ENCODE measurements around the gene ERRFI1.

The ERRFI1 gene

DNA sequence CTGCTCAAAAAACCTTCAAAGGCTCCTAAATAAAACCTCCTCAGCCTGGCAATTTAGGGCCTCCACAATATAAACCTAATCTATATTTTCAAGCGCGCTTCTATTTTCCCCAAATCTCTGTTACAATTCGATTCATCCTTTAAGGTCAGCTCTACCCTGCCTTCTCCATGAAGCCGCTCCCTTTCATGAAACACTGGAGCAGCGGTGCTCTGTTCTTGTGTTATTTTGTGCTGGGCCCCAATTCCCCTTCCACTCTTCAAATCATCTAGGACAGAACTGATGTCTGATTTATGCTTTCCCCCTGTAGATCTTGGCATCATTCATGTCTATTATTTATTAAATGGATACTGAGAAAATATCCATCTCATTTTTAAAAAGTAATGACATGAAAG lies 6.9 kb downstream of the ERRFI1 start:
- no peak for DNase-seq (ENCODE audit: low read depth in 2 of 2, low spot score in 1 of 2)

DNA sequence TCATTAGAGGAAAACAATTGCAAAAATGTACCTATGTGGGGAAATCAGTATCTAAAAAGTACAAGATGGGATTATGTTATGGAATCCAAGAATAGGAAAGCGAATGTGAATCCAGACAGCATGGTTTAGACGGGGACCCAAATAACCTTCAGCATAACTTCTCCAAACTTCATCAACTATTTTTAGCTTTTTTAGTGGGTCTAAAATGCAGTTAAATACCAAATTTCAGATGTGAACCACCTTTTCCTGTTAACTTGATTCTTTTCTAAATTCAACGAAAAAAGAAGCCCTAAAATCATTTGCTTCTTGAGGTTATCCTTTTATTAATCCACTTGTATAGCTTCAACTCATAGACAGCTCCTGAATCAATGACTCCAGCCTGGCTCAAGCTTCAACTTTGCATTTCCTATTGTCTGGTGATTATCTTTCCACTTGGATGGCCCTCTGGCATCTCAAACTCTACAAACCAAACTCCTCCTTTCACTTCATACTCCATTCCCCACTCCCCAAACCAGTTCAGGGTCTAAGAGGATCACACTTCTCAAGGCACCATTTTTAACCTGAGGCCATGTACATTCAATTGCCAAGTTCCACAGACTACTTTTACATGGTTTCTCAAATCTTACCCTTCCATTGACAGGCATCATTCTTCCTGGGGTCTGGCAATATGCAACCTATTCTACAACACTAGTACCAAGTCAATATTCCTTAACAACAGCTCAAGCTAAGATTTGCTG lies 7.4 kb downstream of the ERRFI1 start:
- DNase-seq (ENCODE audit: low read depth in 2 of 2, low spot score in 1 of 2), result no peak

DNA sequence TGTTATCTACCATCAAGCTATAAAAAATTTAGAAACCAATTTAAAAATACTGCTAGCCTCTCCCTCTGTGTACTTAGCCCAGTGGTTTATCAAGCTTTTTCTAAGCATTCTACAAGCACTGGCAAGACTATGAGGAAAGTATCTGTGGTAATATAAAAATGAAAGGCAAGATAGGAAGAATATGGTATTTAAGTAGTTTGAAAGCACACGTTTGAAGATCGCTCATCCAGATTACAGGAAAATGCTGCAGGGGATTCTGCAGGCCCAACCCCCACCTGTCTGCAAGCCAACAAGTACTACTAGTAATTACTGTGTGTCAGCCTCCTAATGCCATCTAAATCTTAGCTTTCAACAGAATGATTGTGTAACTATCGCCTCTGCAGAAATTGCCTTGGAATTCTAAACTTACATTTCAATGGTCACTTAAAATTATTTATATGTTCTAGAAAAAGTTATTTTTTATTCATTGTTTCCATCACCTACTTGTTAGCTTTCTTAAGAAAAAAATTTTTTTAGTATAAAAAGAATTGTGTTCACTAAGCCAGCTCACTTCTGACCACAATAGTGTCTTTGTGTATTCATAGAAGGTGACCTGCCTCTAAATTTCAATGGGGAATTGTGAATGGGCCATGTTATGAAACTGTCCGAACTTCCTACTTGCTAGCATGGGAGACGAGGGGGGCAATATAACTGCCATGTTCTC lies 8.5 kb downstream of the ERRFI1 start:
- DNase-seq (ENCODE audit: low read depth in 2 of 2, low spot score in 1 of 2), result no peak

DNA sequence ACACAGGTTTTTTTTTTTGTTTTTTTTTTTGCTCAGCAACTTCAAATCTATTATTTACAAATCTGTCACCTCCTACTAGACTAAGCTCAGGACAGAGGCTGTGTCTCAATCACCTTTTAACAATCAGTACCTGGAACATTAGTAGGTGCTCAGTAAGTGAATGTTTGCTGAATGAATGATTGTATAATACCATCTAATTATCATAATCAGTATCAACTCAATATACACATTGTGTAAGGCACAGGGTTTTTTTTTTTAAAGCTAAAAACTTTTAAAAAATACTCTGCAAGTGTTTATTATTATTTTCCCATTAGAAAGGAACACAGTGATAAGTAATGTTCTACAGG lies 9.2 kb downstream of the ERRFI1 start:
- DNase-seq (ENCODE audit: low read depth in 2 of 2, low spot score in 1 of 2), result no peak

DNA sequence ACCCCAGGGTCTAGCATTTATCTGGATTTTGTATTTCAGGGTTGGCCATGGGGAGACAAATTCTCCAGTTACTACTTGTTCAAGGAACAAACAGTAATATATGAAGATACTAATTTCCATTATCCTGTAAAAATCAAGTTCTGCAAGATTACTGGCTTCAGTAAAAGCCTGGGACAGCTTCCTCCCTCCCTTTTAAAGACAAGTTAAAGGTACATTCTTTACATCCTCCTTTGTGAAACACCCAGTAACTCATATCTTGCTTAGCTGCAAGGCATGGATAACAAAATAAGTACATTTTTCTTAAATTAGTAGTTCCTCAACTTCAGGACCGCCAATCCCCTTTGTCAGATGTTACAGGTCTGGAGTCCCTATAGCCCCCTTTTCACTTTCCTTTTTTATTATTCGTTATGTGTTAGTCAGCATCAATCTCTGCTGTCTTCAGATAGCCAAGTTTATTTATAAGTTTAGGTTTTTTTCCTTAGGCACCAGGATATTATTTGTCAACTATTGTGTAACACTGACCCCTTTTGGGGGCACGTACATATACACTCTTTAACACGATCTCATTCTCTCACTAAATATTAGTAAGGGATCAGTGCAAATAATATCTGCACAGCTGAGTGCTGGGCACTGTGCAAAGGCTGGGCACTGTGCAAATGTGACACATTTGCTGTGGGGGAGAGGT lies 9.8 kb downstream of the ERRFI1 start:
- DNase-seq (ENCODE audit: low read depth in 2 of 2, low spot score in 1 of 2), result no peak

DNA sequence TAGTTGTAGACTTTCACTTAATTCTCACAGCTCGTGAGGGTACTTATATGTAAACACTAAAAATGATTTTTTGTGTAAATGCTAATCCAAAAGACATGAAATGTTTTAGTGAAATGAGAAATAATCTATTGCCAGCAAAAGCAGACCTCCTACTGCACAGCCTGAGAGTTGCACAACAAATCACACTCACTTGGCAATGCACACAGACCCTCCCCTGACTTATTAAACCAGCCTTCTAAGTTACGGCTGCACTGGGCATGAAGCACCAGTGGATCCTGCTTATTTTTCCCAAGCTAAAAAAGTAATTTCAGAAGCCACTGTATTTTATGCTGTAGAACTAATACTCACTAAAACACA lies 10.3 kb downstream of the ERRFI1 start:
- no peak for DNase-seq (ENCODE audit: low read depth in 2 of 2, low spot score in 1 of 2)

DNA sequence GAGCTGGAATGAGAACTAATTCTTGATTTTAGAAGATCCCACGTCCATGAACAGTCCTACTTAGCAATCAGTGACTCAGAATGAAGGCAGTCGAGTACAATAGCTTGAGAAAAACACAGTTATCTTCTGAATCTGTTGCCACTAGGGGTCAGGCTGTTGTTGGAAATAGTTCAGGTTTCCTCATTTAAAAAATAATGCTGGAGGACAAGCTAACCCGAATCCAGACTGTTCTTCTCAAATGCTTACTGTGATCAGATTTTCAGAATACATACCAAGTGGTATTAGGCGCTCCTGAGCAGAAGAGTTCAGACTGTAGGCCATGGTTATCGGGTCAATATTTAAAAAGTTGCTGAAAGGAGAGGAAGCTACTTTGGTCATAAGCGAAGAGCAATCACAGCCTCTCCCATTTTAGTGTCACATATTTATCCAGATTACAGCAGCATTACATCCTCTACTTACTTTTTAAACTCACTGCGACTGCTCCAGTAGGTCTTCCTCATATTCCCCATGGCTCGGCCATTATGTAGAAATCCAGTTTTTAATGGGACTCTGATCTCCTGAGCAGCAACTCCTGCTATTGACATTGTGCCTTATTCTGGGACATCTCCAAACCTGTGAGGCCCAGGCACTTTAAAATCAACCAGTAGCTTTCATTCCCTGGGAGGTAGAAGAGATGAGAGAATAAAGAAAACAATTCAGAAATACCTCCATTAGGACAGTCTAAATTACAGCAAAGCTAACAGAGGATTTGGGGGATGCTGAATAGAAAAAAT lies 10.9 kb downstream of the ERRFI1 start:
- no peak for DNase-seq (ENCODE audit: low read depth in 2 of 2, low spot score in 1 of 2)

DNA sequence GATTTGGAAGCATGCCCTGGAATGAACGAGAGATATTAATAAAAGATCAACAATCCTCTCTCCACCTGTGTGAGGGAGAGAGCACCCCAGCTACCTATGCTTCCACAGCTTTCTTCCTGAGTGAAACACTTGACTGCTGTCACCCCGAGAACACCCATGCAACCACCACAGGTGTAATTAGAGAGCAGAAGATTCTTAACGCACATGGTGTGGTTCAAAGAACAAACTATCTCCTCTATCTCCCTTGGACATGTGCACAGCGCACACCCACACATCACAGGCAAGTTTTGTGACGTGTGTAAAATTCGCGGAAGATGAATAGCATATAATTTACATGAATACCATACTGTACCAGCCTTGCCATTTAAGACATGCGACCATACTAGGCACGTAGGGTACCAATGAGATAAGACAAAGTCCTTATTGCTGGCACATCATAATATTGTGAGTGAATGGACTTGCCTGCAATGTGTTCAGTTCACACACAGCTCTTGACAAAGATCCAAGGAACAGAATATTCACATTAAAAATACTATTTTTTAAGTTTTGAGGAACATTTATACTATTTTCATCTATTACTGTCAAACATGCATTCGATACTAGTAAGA lies 11.6 kb downstream of the ERRFI1 start:
- no peak for DNase-seq (ENCODE audit: low read depth in 2 of 2, low spot score in 1 of 2)

DNA sequence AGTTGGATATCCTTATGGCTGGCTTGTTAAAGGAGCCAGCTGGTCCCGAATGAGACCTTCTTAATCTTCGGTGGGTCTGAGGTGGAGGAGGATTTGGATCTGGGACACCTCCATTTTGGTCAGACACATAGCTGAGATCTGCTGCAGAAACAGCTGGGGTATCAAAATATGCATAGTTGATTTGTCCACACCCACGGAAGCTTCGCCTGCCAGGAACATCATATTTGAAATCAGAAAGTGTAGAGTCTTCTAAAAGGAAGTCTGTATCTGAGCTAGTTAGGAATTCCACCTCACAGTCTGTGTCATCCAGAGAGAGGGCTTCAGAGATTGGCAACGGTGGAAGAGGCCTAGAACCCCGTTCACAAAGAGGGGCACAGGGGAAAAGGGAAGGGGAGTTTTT lies 12.3 kb downstream of the ERRFI1 start:
- no peak for DNase-seq (ENCODE audit: low read depth in 2 of 2, low spot score in 1 of 2)

DNA sequence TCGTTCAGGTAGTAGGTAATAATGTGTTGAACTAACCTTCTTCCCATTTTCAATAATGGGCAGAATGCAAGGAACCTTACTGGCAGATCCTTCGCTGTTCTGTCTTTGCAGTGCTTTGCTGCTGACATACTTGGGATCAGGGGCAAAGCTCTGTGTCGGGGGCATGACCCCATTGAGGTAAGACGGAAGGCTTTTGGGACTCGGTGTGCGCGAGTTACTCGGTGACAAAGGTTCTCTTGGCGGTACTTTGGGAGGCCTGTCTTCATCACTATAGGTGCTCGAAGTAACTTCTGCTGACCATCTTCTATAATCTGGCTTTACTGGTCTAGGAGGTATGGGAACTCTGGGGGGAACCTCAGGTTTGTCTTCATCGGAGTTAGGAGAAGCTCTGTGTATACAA lies 12.7 kb downstream of the ERRFI1 start:
- no peak for DNase-seq (ENCODE audit: low read depth in 2 of 2, low spot score in 1 of 2)

DNA sequence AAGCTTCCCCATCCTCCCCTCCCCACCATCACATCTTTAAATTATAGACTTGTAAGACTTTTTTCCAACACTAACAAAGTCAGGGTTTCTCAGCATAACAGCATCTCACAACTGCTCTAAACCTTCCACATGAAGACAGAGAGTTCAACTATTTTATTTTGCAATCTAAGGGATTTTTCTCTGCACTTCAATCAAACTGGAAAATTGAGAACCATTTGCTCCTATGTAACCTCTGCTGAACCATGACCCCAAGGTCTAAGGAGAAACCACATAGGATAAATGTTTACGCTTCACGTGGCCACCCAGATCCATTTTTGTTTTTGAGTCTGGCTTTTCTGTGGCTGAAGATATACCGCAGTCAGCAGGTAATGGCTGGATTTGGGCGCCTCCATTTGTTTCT lies 13.2 kb downstream of the ERRFI1 start:
- DNase-seq (ENCODE audit: low read depth in 2 of 2, low spot score in 1 of 2), result no peak

DNA sequence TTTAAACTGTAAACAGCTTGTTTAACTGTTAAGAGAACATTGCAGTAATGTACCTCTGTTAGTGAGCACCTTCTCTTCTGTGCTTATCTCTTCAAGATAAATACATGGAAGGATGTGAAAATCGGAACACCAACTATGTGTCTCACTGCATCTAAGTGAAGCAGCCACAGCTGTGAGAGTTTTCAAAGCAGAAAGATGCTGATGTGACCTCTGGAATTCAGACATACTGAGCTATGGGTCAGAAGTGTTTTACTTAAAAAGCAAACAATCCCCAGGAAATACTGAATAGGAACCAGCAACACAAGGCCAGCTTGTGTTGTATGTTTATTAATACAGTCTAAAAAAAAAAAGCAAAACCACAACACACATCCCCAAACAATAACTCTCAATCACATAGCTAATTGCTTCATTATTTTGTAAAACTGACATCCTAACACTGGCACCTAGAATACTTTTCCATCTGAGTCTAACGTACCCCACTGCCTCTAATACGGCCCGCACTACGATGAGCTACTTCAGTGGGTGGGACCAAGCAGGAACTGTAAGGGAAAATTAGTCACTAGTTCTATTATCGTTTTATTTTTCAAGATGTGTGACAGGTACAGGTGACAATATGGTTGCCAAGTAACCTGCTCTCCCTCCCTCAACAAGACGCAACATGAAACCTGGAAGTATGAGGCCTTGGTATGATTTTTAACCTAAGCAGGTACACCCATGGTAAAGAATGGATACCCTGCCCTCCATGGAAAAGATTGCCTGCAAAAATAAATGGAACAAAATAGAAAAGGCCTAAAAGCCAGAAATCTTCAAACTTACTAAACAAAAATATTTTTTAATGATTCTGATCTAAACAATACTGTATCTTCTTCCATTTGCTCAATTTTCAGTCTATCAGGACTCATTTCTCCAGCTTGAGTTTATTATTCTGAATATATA lies 13.9 kb downstream of the ERRFI1 start:
- DNase-seq (ENCODE audit: low read depth in 2 of 2, low spot score in 1 of 2), result no peak

DNA sequence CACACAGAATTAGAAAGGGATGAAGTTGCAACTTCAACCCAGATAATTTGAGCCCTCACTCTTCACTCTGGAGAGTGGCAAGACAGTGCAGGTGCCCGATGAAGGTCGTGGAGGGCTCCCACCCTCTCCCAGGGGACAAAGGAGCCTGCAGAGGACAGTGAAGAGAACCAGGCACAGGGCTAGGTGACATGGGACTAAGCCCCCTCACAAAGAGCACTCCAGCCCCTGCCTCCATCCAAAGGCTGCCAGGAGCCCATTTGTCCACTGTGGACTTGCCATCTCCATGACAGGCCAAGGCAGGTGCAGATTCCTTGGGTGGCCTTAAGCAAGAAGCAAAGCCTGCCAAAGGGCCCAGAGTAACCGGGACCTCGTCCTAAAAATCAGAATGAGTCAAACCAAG lies 15.1 kb downstream of the ERRFI1 start:
- no peak for DNase-seq (ENCODE audit: low read depth in 2 of 2, low spot score in 1 of 2)

DNA sequence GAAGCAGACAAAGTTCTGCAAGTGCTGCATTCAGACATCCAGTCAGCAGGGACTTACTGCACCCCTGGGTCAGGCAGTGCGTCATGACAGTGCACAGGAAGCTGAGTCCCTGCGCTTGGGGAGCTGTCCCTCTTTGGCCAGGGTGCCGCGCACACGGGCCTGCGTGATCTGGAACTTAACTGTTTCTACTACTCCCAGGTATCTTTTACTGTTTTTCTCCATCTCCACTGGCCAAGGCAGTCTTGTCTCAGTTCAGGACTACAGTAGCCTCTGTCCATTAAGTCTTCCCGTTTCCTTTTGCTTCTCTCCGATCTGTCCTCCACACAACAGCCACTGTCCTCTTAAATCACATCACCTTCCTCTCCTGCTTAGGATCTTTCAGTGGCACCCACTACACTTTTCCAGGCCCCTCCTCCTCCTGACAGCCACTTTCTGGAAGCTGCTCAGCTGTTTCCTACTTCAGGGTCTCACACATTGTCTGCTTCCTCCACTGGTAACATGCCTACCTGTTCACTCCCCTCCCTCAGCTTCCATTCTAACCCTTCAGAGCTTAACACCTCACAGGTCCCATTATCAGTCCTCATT lies 15.9 kb downstream of the ERRFI1 start:
- no peak for DNase-seq (ENCODE audit: low read depth in 2 of 2, low spot score in 1 of 2)

DNA sequence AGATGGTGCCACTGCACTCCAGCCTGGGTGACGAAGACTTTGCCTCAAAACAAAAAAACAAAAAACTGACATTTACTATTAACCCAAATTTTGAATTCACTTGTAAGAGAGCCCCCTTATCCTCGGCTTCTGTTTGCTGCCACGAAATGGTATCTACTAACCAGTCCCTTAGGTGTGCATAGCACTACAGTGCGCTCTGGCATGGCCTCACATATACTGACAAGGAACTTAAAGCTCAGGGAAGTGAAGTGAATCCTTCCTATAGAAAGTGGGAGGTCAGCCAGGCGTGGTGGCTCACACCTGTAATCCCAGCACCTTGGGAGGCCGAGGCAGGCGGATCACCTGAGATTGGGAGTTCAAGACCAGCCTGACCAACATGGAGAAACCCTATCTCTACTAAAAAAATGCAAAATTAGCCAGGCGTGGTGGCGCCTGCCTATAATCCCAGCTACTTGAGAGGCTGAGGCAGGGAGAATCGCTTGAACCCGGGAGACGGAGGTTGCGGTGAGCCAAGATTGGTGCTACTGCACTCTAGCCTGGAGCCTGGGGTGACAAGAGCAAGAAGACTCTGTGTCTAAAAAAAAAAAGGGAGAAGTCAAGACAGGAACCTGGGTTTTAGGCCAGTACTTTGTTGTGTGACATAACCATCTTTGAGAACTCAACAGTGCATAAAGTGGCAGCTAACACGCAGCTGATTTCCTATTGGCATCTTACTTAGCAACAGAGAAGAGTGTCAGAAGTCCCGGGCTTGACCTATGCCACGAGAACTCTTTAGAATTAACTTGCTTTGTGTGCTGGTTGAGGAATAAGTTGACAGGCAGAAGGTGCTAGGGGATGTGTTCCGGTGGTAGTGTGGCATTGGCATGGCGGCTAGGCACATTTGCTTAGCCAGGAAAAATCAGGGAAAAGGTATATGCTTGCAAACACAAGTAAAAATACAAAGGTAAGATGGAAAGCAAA lies 16.8 kb downstream of the ERRFI1 start:
- no peak for DNase-seq (ENCODE audit: low read depth in 2 of 2, low spot score in 1 of 2)

DNA sequence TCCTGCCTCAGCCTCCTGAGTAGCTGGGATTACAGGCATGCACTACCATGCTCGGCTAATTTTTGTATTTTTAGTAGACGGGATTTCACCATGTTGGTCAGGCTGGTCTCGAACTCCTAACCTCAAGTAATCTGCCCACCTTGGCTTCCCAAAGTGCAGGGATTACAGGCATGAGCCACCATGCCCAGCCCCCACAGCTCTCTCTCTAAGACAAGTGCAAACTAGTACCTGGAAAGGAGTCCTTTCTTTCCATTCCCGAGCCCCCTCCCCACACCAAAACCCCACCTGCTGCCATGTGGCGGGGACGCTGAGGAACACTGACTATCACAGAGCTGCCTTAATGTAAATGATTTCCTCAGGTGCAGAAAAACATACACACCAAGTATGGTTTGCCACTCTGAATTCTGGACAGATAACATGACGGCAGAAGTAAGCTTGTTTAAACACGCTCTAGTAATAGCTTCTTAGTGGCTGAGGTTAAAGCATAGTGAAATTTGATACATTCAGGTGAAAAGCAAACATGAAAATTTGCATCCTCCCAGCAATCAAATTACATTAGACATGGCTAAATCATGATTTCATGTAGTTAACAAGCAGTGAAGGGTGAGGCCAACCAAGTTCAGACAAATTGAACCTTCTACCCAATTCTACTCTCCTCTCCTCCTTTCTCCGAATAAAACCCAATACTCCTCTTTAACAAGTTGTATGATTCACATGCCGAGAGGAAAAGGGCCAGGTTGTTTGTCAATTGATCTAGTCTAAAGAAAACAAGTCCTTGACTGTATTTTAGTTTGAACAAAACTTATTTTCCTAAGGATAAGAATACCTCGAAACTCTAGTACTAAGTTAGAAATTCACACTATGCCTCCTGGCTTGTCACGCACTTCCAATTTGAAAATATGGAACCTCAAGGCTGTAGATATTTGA lies 19.8 kb downstream of the ERRFI1 start:
- no peak for DNase-seq (ENCODE audit: low read depth in 2 of 2, low spot score in 1 of 2)

DNA sequence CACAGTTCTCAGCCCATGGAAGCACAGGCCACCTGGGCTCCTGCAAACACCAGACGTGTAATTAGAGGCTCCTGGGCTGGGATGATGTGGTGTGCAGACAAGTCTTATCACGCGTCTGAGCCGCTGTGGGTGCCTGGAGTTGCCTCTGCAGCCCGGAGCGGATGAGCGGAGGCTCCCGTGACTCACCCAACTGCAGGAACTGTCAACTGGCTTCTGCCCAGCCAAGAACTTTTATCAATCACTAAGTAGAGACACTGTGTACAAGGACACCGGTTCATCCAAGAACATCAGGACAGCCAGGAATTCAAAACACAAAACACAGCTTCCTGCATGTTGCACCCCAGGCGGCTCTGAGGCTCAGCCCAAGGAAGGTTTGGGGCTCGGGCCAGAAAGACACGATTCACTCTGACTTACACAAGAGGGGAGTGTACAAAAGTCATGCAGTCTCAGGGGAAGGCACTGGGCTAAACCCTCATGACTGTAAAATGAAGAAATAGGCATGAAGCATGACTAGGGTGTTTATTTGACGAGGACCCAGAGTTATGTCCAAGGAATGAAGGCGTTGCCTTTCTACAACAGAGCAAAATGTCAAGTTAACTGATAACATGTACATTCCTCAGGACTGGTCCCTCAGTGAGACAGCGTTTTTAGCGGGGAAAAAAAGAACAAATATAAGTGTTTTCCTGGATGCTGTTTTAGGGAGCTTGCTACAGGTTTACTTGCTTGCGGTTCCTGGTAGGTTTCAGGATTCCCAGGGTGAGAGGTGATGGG lies 21.1 kb downstream of the ERRFI1 start:
- DNase-seq (ENCODE audit: low read depth in 2 of 2, low spot score in 1 of 2), result no peak
